Mucosa of stomach (tissue), 1 donor: Measurements from ENCODE around the gene KIF3A.

Experiments
- H3K27me3 ChIP-seq: one replicate; pipeline ENCODE4 v1.7.0; 2013; ENCODE audit warnings: mild to moderate bottlenecking, low read length; ENCODE audit not compliant: control insufficient read depth, insufficient read depth
- H3K36me3 ChIP-seq: one replicate; pipeline ENCODE4 v1.7.0; 2013; ENCODE audit warnings: low read length; ENCODE audit not compliant: control insufficient read depth, insufficient read depth
- H3K4me1 ChIP-seq: one replicate; pipeline ENCODE4 v1.7.0; 2013; ENCODE audit warnings: mild to moderate bottlenecking, low read length; ENCODE audit not compliant: control insufficient read depth, insufficient read depth
- H3K4me3 ChIP-seq: one replicate; pipeline ENCODE4 v1.7.0; 2013; ENCODE audit warnings: low read length
- H3K9ac ChIP-seq: one replicate; pipeline ENCODE4 v1.7.0; 2013; ENCODE audit warnings: mild to moderate bottlenecking, low read length, moderate library complexity
- H3K9me3 ChIP-seq: one replicate; pipeline ENCODE4 v1.7.0; 2013; ENCODE audit warnings: mild to moderate bottlenecking, low read length, moderate library complexity; ENCODE audit not compliant: control insufficient read depth
- donor health status: Pancreatic carcinoma.

Gene KIF3A

GRCh38 chr5:132759114-132760048 lies 22.0 kb upstream of the KIF3A start:
- H3K4me1 ChIP-seq = no peaks in the 10 kb centered on the region
- H3K27me3 ChIP-seq = no peaks in the 10 kb centered on the region
- no peaks in the 10 kb centered on the region for H3K9me3 ChIP-seq
- H3K4me3 ChIP-seq = no peak overlapping the region
- H3K36me3 ChIP-seq = peaks cover 24% of the 10 kb centered on the region
- H3K9ac ChIP-seq = no peak overlapping the region

DNA sequence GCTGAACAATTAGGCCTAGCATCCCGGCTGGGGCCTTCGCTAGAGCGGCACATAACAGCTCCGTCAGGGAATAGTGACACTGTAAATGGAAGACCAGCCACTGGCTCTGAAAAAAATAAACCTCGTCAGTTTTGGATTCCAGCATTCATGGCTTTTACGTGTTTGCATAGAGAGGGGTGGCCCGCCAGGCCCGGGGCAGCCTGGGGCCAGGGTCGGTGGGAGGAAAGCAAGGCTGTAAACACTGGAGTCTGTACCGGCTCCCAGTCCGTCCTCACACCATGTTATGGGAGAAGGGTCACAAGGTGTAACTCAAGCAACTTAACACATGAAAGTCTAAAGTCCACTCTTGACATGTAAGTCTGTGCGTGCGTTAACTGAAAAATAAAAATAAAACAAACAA lies 21.1 kb upstream of the KIF3A start:
- Histone ChIP-seq H3K27me3 (no peaks in the 10 kb centered on the region), H3K36me3 (peaks cover 18% of the 10 kb centered on the region)

GRCh38 chr5:132756542-132756941 lies 19.2 kb upstream of the KIF3A start:
- Histone ChIP-seq H3K9ac (no peak overlapping the region), H3K4me3 (no peak overlapping the region), H3K36me3 (peaks cover 8% of the 10 kb centered on the region), H3K27me3 (no peaks in the 10 kb centered on the region), H3K4me1 (no peaks in the 10 kb centered on the region), H3K9me3 (no peaks in the 10 kb centered on the region)

More for the DNA sequence above, 21.1 kb upstream of the KIF3A start:
- Histone ChIP-seq H3K4me1 (no peaks in the 10 kb centered on the region), H3K9me3 (no peaks in the 10 kb centered on the region), H3K4me3 (no peak overlapping the region), H3K9ac (no peak overlapping the region)

DNA sequence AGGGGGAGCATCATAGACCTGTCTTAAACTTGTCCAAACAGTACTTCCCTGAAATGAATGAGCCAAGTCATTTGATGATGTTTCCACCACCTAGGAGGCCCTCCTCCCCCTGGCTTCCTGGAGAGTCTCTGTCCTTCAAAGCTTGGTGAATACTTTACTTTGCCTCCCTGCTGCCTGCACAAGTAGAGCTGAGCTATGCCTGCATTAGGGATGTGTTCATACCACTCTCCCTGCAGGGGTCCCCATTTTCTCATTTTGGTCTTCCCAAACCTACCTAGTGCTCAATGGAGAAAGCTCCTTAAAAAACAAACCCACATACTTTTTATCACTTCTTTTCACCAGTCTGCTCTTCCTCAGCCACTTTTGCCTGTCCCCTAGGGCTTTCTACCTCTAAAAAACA lies 17.6 kb upstream of the KIF3A start:
- no peak overlapping the region for H3K9ac ChIP-seq

DNA sequence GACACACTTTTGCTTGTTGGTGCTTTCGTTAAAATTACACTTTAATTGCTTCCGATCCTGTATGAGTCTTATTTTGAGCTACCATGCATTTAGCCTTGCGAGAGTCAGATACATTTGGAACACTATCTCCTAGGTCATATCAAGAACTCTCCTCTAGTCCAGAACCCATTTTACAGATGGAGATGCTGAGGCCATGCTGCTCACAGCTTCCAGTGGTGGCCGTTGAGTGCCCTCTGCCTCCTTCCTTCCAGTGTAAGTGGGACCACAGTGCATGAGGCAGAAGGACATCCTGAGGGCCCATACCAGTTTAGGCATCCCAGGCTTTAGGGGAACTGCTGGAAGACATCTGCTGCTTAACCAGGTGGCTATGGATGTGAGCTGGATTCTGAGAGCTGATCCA lies 16.8 kb upstream of the KIF3A start:
- no peak overlapping the region for H3K4me3 ChIP-seq
- no peak overlapping the region for H3K9ac ChIP-seq
- peaks cover 3% of the 10 kb centered on the region for H3K36me3 ChIP-seq
- H3K27me3 ChIP-seq = no peaks in the 10 kb centered on the region
- no peaks in the 10 kb centered on the region for H3K9me3 ChIP-seq
- no peaks in the 10 kb centered on the region for H3K4me1 ChIP-seq

More for the DNA sequence above, 17.6 kb upstream of the KIF3A start:
- Histone ChIP-seq H3K36me3 (peaks cover 8% of the 10 kb centered on the region), H3K4me3 (no peak overlapping the region), H3K4me1 (no peaks in the 10 kb centered on the region), H3K27me3 (no peaks in the 10 kb centered on the region), H3K9me3 (no peaks in the 10 kb centered on the region)

DNA sequence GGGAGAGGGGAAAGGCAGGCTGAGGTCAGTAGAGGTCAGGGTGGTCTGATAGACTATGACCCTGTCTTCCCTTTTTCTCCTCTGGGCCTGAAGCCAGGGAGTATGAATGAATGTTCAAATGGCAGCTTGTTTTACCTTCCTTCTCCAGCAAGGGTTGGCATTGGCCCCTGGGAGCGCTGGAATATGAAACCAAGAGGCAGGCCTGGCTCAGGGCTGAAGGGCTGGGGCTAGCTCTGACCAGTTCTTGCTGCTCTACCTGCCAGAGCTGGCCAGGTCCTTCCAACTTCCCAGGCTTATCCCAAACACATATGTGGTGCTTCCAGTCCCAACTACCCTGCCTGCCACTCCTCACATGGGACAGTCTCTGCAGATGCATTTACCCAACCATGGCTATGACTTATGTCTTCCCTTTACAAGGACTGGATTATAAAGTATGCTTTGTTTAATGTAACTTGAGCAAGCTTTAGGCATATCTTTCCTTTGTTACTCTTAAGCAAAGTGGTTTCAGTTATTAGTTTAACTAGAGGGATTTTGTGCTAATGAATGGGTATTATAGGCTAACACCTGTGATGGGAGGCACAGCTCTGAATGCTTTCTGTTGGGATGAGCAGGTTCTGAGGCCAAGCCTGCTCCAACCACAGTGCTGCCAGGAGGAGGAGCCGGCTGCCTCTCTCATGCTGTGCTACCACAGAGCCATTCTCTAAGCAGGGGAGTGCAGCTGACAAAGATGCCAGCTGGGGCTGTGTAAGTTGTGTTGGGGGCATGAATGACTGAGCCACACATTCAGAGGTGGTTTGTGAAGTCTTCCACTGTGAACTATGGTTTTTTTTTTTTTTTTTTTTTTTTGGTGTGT lies 16.0 kb upstream of the KIF3A start:
- Histone ChIP-seq H3K9ac (no peak overlapping the region), H3K27me3 (no peaks in the 10 kb centered on the region), H3K4me1 (no peaks in the 10 kb centered on the region), H3K9me3 (no peaks in the 10 kb centered on the region), H3K4me3 (no peak overlapping the region), H3K36me3 (peaks cover 3% of the 10 kb centered on the region)

DNA sequence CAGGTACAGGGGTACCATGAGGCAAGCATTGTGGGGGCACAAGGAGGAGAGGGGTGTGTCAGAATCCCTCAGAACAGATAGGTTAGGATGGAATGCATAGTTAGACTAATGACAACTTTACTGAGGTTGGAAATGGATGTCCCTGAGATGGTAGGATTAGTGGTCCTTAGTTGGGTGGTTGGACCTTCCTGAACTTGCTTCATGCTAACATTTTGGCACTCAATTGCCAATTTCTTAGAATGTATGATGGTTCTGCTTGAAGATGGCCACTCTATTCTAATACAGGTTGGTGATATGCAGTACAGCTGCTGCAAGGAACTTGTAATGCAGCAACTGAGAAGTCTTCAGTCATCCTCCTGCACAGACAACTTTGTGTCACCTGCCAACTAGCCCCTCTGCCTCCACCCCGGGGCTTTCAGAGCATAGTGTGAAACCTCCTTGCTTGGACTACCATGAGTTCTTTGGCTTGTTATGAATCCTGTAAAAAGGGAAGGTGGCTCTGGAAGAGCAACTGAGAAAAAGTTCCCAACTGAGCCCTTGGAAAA lies 15.3 kb upstream of the KIF3A start:
- H3K4me3 ChIP-seq = no peak overlapping the region
- no peak overlapping the region for H3K9ac ChIP-seq
- H3K36me3 ChIP-seq = peaks cover 3% of the 10 kb centered on the region
- peaks cover 3% of the 10 kb centered on the region for H3K4me1 ChIP-seq
- no peaks in the 10 kb centered on the region for H3K27me3 ChIP-seq
- no peaks in the 10 kb centered on the region for H3K9me3 ChIP-seq

- no peak overlapping the region for H3K9ac ChIP-seq
- peaks cover 3% of the 10 kb centered on the region for H3K4me1 ChIP-seq
- H3K9me3 ChIP-seq = no peaks in the 10 kb centered on the region
- no peaks in the 10 kb centered on the region for H3K27me3 ChIP-seq
- H3K4me3 ChIP-seq = no peak overlapping the region
- no peaks in the 10 kb centered on the region for H3K36me3 ChIP-seq
Observed at GRCh38 chr5:132751971-132752580, 14.7 kb upstream of the KIF3A start.

DNA sequence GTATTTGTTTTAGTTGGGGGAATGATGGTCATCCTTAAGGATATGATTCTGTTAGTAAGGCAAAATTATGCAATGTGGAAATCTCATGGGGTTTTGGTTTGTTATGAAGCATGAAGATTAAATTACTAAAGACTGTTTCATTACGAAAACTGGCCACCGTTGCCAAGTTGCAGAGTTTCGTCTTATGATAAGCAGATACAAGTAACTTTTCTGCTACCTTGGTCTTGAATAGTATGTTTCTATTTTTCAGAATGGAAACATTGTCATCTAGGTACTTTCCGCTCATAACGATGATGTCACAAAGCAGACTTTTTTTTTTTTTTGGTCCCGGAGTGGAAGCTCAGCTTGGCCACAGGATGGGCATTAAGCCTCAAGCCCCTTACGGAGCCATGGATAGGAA lies 14.1 kb upstream of the KIF3A start:
- no peak overlapping the region for H3K4me3 ChIP-seq
- no peaks in the 10 kb centered on the region for H3K36me3 ChIP-seq
- H3K4me1 ChIP-seq = peaks cover 7% of the 10 kb centered on the region
- H3K9ac ChIP-seq = no peak overlapping the region
- H3K9me3 ChIP-seq = no peaks in the 10 kb centered on the region
- H3K27me3 ChIP-seq = no peaks in the 10 kb centered on the region

DNA sequence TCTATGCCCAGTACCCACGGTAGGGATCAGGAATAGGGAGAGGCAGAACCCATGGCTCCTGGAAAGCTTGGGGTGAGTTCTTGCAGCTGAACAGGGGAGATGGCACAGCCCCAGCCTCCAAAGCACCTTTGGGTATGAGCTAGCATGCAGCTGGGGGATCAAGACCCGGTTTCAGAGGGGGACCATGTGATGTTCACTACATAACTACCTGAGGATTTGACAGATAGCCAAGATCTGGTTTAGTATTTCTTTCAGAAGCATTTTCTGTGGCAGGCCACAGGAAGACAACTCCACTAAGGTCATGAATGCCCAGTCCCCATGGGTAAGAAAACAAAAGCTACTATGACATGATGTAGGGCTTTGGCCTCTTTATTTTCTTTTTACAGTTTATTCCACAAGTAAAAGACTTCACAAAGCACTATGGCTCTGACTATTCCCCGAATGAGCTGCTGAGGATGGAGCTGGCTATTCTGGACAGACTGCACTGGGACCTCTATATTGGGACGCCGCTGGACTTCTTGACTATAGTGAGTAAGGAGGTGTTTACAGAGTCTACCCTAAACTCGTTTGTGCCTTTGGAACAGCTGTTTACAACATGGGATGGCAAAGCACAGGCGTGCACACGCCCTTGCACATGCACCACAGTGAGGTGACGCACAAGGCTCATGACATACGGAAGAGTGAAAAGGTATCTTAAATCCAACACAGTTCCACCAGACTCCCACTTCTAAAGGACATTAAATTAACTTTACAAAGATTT lies 13.3 kb upstream of the KIF3A start:
- Histone ChIP-seq H3K9ac (no peak overlapping the region), H3K4me3 (no peak overlapping the region), H3K4me1 (peaks cover 7% of the 10 kb centered on the region), H3K9me3 (no peaks in the 10 kb centered on the region), H3K27me3 (peaks cover 4% of the 10 kb centered on the region), H3K36me3 (no peaks in the 10 kb centered on the region)

- H3K9me3 ChIP-seq = no peaks in the 10 kb centered on the region
- peaks cover 7% of the 10 kb centered on the region for H3K4me1 ChIP-seq
- H3K36me3 ChIP-seq = no peaks in the 10 kb centered on the region
Observed at GRCh38 chr5:132749506-132749905, 12.2 kb upstream of the KIF3A start.

More at GRCh38 chr5:132749506-132749905, 12.2 kb upstream of the KIF3A start:
- H3K27me3 ChIP-seq = peaks cover 7% of the 10 kb centered on the region
- H3K9ac ChIP-seq = no peak overlapping the region
- H3K4me3 ChIP-seq = no peak overlapping the region
